LHCN-M2 (cell line): ENCODE measurements around the gene SMARCD1. TPM values are rescaled to one million over a fixed set of nuclear protein-coding genes. Genes with fewer than 3 reads are reported as not detected.

Source experiments
- DNase-seq: peaks from one replicate; pipeline ENCODE4 v3.0.0-alpha.2; 2012; ENCODE audit warnings: low read depth
- total RNA-seq: library from RNA; depleted of rRNA; stranded (reverse); fragments of >200 nt; gene quantifications from 2 replicates; pipeline ENCODE4 v1.2.3, GENCODE V29; 2014

SMARCD1 gene
- total RNA-seq, 1 experiment from 2014 or later: 66.8 TPM

DNA sequence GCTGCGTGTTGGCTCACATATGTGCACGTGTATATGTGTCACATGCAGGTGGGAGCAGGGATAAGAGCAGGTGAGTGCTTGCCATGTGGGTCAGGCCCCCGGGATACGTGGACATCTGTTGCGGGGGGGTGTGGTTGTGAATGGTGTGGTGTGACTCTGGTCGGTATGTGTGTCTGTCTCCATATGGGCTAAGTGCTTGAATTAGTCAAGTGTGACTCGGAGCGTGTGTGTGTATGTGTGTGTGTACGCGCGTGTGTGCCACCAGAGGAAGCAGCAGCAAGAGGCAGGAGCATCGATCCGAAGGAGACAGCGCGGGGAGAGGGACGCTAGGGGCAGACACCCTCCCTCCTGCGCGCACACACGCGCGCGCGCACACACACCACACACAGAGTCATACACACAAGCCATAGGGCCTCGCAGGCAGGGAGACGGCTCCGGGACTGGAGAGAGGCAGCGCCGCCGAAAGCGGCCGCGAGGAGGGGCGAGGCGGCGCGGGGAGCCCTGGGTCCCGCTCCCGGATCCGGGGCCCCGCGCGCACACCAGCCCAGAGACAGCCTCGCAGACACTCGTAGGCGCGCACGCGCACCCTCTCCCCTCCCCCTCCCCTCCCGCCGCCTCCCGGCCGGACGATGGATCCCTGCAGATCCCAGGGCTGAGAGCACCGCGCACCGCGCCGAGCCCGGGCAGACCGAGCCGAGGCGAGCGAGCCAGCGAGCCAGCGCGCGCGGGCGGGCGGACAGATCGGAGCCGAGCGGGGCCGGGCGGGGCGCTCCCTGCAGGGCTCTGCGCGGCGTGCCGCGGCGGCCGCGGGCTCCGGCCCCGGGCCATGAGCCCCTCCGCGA lies 27.9 kb upstream of the SMARCD1 start, which contains the start of gene ASIC1:
ASIC1 (plus strand) TSS at position 597 of the 842 bp plus-strand sequence. CDS start 1,171 bp downstream, outside the sequence.
- peak; percentile 61 for DNase-seq

DNA sequence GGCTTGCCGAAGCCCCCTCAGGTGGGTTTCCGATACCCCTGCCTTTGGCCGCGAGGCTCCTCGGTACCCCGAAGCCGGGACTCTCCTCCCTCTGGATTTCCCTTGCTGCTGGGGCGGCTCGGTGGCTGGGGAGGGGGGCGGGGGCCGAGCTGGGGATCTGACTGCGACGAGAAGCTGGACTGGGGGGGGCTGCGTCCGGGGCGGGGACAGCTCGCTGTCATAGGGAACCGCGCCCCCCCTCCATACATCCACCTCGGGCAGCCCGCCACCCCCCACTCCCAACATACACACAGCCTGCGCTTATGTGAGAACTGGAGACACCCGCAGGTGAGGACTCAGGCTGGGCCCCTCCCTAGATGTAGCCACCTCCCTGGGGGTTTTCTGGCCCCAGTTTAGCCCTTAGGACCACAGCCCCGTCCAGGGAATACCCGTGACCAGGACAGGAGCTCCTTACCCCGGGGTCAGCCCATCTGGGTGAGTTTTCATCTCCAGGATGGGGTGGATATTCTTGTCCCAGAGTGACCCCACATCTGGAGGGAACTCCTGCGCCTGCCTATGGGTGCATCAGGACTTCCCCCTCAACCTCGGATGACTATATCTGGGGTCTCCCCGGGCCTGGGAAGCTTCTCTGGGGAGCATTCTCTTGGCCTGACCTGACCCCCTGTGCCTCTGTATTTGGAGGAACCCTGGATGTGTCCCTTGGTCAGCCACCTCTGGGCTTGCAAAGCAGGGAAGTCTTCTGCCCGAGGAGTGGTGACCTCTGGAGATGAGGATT lies 27.1 kb upstream of the SMARCD1 start:
- no peak for DNase-seq

- DNase-seq: no peak
Observed at GRCh38 chr12:50058743-50059312, 26.3 kb upstream of the SMARCD1 start.

DNA sequence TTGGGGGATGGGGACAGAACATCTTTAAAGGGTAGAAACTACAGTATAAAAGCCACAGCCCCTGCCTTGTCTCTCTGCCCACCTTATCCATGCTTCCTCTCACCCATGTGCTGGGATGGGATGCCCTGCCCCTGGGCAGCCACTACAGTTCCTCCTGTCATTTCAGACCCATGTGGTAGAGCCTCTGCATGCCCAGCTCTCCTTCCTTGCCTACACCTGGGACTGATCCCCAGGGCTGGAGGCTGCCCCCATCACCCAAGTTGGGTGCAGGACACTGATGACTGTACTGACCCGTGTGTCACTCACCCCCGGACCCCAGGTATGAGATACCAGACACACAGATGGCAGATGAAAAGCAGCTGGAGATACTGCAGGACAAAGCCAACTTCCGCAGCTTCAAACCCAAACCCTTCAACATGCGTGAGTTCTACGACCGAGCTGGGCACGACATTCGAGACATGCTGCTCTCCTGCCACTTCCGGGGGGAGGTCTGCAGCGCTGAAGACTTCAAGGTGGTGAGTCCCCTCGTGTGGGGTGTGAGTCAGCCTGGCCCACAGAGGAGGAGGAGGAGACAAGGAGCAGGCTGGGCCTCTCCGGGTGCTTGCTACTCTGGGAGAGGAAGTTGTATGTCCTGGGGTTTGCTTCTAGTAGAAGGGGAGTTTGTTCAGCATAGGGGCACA lies 25.6 kb upstream of the SMARCD1 start:
- DNase-seq: no peak

GRCh38 chr12:50060120-50060468 lies 25.0 kb upstream of the SMARCD1 start:
- no peak for DNase-seq

GRCh38 chr12:50061171-50061570 lies 24.0 kb upstream of the SMARCD1 start:
- DNase-seq: no peak

GRCh38 chr12:50061946-50062686 lies 23.0 kb upstream of the SMARCD1 start:
- DNase-seq: no peak

- peak; percentile 36 for DNase-seq
Observed at GRCh38 chr12:50062728-50063460, 22.2 kb upstream of the SMARCD1 start.

DNA sequence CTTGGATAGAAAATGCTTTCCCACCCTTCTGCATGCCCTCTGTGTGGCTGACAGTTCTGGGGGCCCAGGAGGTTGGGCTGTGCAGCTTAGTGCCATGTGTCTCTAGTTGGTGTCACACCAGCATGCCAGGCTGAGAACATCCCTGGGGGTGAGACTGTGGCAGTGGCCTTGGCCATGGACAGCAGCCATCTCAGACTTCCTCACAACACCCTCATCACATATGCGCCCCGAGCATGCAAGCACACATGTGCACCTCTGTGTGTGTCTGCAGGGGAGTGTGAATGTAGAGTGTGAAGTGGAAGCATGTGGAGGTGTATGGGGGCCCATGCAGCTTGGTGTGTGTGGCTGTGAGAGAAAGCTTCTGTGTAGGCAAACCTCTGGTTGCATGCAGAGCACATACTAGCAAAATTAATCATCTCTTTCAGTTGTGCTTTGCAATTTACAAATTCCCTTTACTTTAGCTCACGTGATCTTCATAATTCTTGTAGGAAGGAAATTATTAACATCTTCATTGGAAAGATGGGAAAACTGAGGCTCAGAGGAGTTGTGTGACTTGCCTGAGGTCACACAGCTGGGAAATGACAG lies 19.3 kb upstream of the SMARCD1 start:
- DNase-seq: no peak

DNA sequence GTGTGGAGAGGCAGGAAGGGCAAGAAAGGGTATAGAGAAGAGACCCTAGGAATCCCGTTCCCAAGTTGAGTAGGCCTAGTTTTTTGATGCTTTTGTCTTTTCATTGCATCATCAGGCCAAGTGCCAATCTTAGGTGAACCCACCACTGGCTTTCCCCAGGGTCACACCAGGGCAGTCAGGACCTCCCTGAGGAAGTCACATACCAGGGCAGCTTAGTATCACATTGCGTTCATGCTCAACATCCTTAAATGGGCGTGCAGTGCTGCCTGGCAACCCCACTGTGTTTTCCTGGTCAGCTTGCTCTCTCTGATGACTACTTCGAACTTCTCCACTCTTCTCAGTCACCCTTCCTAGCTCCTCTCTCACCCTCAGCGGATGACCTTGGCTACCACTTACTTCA lies 18.7 kb upstream of the SMARCD1 start:
- DNase-seq: peak; percentile 72

DNA sequence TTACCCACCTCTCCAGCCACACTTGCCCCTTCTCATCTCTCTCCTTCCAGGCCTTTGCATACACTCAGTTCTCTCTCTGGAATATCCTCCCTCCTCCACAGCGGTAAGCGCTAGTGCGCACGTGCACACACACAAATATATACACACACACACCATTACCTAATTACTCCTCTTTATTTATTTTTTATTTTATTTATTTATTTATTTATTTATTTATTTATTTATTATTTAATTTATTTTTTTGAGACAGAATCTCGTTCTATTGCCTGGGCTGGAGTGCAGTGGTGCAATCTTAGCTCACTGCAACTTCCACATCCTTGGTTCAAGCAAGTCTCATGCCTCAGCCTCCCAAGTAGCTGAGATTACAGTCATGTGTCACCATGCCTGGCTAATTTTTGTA lies 16.1 kb upstream of the SMARCD1 start:
- DNase-seq: no peak

GRCh38 chr12:50069539-50069938 lies 15.6 kb upstream of the SMARCD1 start:
- no peak for DNase-seq

DNA sequence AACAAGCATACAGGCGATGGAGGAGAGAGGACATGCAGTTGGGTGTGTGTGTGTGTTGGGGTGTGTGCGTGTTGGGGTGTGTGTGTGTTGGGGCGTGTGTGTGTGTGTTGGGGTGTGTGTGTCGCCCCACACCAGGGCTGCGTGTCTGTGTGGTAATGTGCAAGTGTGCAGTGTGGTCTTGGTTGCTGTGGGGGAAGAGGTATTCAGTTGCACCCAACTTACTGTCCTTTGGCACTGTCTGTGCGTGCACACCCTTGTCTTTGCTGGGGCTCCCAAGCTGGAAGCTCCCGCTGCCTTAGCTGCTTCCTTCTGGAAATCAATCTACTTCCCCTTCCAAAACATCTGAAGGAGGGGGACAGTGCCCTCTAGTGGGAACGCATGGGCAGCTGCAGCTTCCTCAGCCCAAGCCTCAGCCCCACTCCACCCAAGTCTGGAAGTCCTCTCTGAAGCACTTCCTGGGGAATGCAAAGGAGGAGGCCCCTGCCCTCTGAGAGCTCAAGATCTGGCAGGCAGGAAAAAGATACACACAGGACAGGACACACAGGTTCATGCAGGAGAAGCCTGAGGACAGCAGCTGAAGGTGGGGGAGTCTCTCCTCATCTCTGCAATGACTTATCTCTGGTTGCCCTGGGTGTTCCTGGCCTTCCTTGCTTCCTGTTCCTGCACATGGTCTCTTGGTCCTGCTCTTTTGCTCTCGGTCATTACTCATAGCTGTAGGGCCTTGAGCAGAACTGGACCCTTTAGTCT lies 14.7 kb upstream of the SMARCD1 start:
- DNase-seq: peak; percentile 79

DNA sequence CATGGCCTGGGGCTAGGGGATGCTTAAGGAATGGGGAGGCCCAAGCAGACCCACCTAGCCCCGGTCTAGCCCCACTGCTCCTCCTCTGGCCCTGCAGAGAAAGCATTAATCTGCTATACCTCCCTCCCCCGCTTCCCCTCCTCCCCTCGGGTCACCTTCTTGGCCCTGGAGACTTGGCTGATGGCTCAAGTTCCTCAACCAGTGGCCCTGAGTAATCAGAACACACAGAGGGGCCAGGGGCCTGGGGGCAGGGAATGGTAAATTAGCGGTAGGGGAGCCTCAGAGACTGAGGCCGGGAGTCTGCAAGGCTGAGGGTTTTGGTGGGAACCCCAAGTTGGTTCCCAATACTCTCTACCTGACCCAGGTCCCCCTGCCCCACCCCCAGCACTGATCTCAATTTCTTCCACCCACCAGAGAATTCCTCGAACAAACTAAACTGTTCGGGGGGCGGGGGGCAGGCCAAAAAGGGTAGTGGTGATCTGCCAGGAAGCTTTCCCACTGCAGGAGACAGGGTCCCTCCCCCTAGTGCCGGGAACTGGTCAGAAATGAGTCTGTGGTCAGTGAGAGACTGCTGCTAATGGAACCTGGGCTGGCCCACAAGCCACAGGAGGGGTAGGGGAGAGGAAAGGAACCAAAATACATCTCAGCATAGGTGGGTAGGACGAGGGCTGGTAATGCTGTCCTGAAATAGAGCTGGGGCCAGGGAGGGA lies 12.8 kb upstream of the SMARCD1 start:
- DNase-seq: no peak

DNA sequence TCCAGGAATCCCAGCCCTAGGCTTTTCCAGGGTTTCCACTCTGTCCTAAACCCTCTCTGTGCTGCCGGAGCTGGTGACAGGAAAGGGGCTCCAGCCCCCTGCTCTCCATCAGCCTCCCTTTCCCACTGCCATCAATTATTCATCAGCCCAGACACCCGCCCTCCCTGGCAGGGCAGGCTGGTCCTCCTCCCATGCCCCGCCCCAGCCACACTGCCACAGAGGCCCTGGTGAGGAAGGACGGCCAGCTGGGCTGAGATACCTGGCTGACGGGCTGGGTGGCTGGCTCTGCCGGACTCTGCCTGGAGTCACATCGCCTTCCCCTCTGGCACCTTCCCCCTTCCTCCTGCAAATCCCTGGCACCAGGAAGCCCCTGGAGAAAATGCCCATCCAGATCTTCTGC lies 11.9 kb upstream of the SMARCD1 start:
- DNase-seq: no peak

DNA sequence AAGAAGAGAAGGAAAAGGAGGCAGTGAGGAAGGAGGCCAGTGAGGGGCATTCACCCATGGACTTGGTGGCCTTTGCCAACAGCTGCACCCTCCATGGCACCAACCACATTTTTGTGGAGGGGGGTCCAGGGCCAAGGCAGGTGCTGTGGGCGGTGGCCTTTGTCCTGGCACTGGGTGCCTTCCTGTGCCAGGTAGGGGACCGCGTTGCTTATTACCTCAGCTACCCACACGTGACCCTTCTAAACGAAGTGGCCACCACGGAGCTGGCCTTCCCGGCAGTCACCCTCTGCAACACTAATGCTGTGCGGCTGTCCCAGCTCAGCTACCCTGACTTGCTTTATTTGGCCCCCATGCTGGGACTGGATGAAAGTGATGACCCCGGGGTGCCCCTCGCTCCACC lies 11.4 kb upstream of the SMARCD1 start:
- DNase-seq: no peak

- DNase-seq: peak; percentile 77
Observed at GRCh38 chr12:50074936-50075807, 10.0 kb upstream of the SMARCD1 start.

DNA sequence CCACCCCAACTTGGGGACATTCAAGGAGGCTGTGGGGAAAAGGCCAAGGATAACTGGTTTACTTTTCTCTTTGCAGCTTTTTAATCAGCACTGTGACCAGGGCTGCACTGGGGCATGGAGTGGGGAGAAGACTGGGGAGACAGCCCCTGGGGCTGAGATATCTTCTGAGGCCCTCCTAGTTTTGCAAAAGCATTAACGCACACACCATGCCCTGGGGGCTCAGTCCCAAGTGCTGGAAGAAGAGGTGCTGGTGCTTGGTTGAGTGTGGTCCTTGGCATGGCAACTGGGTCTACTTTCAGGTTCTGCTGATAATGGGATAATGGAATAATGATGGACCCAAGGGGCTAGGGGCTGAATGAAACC lies 9.4 kb upstream of the SMARCD1 start:
- no peak for DNase-seq
